Stimulated activated CD8-positive, alpha-beta memory T cell treated with anti-CD3 and anti-CD28 coated beads, Interleukin-7, amount 100 ng/mL, for 1 hour (primary cell): Measurements from ENCODE around the gene COX11.

Experiments used
- DNase-seq, 2 donors: peaks; one replicate each; pipeline ENCODE4 v3.0.0-alpha.2; 2020; ENCODE audit warnings: low read depth in 2 of 2

The COX11 gene

DNA sequence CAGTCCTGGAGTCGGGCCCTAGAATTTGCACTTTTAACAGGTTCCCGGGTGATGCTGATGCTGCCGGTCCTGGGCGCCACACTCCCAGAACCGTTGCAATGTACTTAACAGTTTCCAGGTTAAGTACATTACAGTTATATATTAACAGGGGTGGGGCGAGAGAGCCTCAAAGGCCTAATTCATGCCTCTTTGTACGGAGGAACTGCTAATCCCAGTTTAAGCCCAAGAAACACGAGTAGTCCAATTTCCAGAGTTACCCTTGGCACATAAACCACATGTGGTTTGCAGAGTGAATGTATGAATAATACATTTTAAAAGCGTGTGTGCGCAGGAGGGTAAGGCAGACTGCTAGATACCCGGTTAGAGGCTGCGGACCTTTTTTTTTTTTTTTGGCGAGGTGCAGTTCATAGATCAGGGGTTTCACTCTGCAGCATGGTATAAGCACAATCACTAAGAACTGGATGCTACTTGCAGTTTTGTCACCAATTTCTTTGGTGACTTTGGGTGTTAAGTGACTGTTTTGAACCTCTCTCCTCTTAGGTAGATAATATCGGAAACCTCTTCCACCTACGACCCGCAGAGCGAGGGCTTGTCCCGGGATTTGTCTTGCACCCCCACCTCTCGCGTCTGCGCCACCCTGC, 713 bp downstream of the COX11 start:
- DNase-seq, result no peak

DNA sequence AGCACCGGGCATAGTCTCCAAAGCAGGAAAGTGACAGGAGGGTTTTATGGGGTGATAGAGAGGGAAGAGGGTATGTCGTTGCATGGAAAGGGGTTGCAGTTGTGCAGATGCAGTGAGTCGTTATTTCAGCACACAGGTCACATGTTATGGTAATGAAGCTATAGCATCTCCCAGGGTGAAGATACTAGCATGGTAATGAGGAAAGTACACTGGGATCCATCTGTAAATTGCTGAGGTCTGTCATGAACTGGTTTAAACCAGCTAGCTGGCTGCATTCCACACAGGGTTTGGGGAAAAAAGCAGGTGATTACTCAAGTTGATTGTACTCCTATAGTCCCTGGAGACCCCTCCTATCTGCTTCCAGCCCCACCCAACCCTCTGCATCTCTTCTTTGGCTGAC, 11.7 kb downstream of the COX11 start:
- no peak for DNase-seq

DNA sequence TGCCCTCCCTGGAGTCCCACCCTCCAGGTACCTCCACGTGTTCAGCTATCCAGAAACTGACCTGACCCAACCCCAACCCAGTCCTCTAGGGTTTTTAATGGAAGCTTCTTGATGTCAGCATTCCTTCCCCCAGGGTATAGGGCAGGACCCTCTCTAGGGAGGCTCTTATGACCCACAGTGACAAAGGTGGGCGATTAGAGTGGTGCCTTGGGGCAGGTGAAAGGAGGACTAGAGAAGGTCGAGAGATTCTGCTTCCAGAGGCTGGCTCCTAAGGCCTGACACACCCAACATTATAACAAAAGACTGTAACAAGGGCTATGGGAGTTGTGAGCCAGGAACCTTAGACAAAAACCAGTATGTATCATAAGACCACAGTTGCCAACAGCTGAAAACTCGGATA, 17.2 kb downstream of the COX11 start:
- no peak for DNase-seq

DNA sequence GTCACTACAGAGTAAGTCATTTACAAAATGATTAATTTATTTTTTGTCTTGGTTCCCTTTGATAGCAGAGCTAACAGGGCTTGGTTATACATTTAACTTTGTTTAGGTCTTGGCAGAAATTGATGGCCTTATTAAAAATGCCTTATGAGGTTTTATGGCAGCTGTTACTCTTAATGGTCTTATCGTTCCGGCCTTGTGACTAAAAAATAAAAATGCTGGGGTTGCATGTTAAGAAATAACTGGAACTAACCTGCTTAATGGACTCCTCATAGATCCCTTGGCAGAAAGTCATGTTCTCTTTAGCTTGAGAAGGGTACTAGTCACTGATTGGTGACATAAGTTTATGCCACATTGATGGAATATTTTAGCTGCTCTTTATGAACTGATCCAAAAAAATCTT, 18.3 kb downstream of the COX11 start:
- DNase-seq, result no peak

DNA sequence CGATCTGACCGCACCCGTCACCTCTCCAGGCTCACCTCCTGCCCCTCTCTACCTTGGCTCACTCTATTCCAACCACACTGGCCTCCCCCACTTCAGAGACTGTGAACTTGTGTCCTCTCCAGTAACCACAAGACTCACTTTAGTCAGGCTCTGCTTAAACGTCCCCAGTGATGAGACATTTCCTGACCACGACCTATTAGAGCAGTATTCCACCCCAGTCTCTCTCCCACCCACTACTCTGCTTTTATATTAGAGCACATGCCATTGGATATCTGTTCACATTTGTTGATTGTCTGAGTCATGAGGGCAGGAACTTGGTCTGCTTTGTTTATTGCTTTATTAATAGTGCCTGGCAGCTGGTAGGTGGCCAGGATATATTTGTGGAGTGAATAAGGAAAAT, 20.1 kb downstream of the COX11 start:
- DNase-seq, result no peak

DNA sequence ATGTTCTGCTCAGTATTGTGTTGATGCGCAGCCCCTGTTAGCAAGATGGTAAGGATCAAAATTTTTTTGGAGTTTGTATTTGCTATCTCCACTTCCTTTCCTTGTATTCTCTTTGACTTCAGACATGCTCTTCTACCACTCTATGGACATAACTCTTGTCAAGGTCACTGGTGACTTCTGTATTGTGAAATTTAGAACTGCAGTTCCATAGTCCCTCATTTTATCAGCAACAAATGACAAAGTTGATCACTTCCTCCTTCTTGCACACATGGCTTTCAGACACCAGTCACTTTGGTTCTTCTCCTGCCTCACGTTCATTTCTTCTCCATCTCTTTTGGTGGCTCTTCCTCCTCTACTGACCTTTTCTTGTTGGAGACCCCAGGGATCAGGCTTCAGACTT, 21.1 kb downstream of the COX11 start:
- no peak for DNase-seq

DNA sequence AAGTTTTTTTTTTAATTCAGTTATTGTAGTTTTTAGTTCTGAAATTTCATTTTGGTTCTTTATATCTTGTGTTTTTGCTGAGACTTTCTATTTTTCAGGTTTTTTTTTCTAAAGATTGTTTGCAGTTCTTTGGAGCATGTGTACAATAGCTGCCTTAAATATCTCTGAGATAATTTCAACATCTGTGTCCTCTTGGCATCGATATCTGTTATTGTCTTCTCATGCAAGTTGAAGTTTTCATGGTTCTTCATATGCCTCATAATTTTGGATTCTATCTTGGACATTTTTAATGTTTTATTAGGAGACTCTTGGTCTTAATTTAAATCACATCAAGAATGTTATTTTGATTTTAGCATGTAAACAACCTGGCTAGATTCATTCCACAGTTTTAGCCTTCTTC, 22.8 kb downstream of the COX11 start:
- no peak for DNase-seq

DNA sequence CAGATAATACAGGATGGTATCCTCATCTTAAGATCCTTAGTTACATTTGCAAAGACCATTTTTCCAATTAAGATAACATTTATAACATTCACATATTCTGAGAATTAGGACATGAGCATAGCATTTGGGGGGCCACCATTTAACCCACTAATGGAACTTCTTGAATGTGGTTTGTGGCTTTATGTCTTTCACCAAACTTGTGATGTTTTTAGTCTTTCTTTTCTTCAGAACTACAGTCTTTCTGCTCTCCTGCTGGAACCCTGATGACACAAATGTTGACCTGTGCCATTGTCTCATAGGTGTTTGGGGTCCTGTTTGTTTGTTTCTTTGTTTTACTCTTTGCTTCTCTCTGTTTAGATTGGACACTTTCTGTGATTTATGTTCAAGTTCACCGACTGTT, 23.2 kb downstream of the COX11 start:
- DNase-seq, result no peak

DNA sequence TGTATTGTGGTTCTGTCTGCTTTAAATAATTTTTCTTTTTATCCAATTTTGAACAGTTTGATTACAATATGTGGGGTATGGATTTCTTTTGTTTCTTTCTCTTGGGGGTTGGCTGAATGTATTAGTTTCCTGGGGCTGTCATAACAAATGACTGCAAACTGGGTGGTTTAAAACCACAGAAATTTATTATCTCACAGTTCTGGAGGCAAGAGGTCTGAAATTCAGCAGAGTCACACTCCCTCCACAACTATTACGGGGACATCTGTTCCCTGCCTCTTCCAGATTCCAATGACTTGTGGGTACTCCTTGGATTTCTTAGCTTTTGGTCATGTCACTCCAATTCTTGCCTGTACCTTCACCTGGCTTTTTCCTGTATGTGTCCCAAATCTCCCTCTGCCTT, 23.7 kb downstream of the COX11 start:
- DNase-seq, result no peak

DNA sequence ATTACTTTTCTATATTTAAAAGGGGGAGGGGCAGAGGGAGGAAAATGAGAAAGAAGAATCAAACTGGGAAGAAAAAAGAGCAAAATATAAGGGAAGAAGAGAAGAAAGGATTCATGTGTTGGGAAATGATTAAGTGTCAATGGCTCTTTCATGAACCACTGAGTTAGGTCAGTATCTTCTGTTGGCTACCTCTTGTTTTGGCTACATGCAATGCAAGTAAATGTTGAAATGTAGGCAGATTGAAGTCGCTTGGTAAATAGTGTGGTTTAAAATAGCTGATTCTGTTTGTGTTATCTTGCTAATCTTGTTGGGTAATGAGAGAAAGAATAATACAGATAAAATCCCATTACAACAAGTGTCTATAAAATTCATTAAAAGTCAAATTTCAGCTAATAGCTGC, 27.2 kb downstream of the COX11 start:
- DNase-seq, result no peak

DNA sequence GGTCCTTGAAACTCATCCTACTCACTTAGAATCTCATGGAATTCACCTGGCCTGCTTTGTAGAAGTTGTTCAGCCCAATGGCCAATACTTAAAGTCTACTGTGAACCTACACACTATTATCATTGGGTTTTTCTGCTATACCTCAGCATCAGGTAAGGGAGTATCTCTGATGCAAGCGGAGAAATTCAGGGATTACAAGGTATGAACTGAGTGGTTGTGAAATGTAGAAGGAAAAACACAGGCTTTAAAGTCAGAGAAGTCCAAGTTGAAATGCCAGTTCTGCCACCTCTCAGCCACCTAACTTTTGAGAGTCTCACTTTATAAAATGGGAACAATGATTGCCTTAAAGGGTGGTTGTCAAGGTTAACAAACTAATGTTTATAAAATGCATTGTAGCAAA, 31.0 kb downstream of the COX11 start:
- DNase-seq, result no peak

DNA sequence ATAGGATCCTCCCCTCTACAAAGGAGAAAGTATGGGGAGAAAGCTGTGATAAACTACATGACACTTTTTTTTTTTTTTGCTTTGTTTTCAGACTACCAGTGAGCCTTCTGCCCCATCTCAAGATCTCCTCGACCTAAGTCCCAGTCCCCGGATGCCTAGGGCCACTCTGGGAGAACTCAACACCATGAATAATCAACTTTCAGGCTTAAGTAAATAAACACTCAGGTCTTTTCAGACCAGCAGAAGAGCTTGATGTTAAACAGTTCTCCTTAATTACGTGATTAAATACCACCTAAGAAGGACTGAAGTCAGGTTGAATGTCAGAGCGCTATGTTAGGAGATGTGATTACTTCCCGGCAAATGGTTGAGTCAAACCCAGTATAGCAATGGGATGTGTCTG, 31.4 kb downstream of the COX11 start:
- DNase-seq, result no peak

DNA sequence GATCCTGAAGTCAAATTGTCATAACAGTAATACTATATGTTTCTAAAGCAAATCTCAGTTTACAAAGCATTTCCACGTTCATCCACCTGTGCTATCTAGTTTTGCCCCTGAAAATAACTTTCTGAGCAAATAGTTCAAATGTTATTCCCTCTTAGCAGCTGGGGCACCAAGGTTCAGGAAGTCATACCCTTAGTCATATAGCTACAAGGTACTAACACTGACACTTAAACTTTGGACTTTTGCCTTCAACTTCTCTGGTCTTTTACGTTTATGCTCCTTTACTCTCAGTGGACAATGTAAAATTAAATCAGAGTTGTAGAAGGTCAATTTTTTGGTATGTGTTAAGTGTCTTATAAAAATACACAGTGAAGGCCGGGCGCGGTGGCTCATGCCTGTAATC, 33.0 kb downstream of the COX11 start:
- no peak for DNase-seq

DNA sequence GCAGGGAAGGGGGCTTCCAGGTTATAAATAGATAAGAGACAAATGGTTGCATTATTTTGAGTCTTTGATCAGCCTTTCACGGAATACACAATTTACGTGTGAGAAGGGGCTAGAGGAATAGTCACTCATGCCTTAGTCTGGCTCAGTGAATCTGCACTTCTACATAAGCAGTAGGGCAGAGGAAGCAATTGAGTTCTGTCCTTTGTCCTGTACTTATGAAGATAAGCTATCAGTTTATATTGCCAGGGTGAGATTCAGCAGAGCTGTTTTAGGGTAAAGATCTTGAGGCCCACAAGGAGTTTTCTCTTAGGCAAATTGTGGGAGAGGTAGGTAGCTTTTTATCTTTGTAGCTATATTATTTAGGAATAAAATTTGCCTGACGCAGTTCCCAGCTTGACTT, 34.5 kb downstream of the COX11 start:
- no peak for DNase-seq

DNA sequence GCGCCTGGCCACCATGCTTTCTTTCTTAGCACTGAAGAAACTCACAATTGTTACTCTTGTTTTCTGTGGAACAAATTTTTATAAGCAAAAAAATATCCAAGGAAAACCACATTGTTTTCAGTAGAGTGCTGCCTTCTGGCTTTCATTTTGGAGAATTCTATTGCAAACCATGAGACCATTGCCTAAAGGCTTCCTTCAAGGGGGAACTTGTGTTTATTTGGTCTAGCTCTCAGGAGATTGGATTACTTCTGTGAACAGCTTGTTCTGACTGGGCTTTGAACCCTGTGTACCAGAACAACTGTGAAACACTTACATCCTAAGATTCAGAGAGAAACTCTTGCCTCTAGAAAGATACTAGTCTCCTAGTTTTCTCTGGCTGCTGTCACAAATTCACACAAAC, 35.7 kb downstream of the COX11 start:
- no peak for DNase-seq

DNA sequence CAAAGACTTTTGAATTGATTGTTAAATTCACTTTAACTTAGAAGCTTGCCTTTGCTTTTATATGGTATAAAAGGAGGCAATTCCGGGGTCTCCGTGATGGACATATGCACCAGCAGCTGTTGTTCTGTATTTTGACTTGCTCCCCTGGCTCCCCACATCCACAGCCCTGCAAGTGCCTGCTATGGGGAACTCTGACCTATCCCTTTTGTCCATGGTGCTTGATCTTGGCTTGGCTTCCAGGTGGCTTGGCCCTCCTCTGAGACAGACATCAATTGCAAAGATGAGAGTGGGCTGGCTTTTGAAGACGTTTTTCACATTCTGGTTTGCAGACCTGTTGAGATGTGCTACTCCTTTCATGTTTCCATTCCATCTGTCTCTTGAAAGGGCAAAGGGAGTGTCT, 40.9 kb downstream of the COX11 start:
- no peak for DNase-seq

DNA sequence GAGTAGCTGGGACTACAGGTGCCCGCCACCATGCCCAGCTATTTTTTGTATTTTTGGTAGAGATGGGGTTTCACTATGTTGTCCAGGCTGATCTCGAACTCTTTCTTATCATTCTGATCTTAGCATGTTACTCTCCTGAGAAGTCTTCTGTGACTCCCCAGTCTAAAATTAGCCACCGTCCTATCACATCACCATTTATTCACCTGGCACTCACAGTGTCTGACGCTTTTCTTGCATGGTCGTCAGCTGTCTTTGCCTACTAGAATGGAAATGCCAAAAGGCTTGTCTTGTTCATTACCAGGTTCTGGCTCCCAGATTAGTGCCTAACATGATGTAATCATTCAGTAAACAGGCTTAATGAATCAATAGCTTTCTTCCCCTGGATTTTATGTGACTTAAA, 44.0 kb downstream of the COX11 start:
- no peak for DNase-seq

DNA sequence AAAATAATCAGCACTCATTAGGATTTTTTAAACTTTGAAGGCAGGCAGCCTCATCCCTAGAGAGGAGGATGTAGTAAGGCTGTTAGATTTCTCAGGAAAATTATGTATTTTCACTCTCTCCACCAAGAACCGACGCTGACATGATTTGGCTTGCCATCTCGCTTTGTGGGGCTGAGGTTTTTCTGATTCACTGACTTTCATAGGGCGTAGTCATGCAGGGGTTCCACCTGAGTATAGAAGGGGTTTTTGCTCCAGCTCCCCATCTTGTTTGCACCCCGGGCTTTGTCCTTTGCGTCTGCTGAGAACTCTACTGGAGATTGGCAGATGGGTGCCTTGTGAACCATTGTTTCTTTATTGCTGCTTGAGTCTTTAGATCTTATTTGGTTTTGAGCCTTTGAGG, 47.6 kb downstream of the COX11 start:
- DNase-seq, result no peak

DNA sequence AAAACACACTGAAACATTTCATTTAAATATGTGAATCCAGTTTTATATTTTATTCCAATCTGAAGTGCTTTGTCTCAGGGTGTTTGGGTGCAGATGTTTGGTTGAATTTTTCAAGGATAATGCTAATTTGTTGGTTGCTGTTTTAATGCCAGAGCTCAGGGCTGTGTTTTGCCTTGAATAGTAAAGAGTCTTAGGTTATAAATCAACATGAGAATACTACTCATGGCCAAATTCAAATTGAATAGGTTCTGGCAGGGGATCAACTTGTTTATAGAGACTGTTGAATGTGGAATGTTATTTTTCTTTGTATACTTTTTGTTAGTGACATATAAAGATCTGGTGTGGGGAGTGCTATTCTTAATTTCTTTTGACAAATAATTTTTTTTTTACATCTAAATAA, 49.0 kb downstream of the COX11 start:
- no peak for DNase-seq

DNA sequence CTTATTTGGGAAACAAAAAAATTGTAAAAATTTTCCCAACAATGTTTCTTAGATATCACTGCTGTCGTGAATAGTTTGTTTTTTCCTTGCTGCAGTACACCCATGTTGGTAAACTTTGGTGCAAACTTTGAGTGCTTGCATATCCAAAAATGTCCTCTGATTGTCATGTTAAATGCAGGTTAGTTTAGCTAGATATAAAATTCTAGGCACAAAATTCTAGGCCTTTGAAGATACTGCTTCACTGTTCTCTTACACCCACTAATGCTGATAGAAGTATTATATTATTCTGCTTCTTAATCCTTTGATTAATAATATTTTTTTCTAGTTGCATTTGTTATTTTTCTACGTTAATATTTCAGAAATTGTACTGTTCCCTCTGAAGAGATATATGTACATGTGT, 51.7 kb downstream of the COX11 start:
- no peak for DNase-seq
